Activated naive CD4-positive, alpha-beta T cell treated with anti-CD3 and anti-CD28 coated beads for 36 hours (primary cell): ENCODE results near the gene TNS1. TPM values are rescaled to one million over a fixed set of nuclear protein-coding genes. Genes with fewer than 3 reads are reported as not detected.
"Not testable (repeated sequence)": the region's sequence is repeated elsewhere in the genome, so short reads cannot be mapped to it uniquely, and the experiment has no call there.

Experiments used
- CTCF ChIA-PET: fragments of 350-600 bp; sonication (Branson Sonifier 250); formaldehyde crosslinking; loops from one replicate; lab custom pipeline; 2021; ENCODE audit warnings: antibody characterized with exemption; lab: Charles Lee
- DNase-seq: peaks from one replicate; pipeline ENCODE4 v3.0.0-alpha.2; 2020
- H3K27ac Mint-ChIP-seq: one replicate; pipeline ENCODE4 v1.8.0; 2021; ENCODE audit warnings: mild to moderate bottlenecking, mixed read lengths
- H3K27me3 Mint-ChIP-seq: one replicate; pipeline ENCODE4 v1.8.0; 2021; ENCODE audit warnings: low read depth, mixed read lengths
- H3K36me3 Mint-ChIP-seq: one replicate; pipeline ENCODE4 v1.8.0; 2021; ENCODE audit warnings: low read depth, mixed read lengths
- H3K4me1 Mint-ChIP-seq: one replicate; pipeline ENCODE4 v1.8.0; 2021; ENCODE audit warnings: low read depth, mixed read lengths
- H3K4me3 Mint-ChIP-seq: one replicate; pipeline ENCODE4 v1.8.0; 2021; ENCODE audit warnings: mild to moderate bottlenecking, moderate library complexity, mixed read lengths
- H3K9me3 Mint-ChIP-seq: one replicate; pipeline ENCODE4 v1.8.0; 2021; ENCODE audit warnings: mixed read lengths
- intact Hi-C: fragments of 100-400 bp; cut with micrococcal nuclease; formaldehyde crosslinking; loops from one replicate; pipeline ENCODE4 v1.15.1; 2023
- total RNA-seq, 2 experiments: library from RNA; stranded (reverse); gene quantifications; one replicate each; pipeline ENCODE4 v1.2.3, GENCODE V29; 2021

The TNS1 gene
- total RNA-seq, 2 experiments from 2014 or later: 0.40 to 0.74 TPM

DNA sequence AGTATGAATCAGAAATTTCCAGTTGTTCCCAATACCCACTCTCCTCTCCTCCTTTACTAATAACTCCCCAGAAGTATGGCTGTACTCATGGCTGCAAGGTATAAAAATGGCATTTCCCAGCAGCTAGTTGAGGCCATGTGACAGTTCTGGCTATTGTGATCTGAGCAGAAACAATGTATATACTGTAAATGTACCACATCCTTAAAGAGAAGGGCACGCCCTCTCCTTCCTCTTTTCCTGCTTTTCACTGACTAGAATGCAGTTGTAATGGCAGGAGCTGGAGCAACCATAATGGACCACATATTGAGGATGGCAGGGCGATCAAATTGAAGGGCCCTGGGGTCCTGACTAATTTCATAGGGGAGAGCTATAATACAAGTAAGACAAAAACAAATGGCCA, 211.2 kb downstream of the TNS1 start:
- intact Hi-C loops: no loop called here
- Mint-ChIP-seq H3K4me3 (no peak overlapping the region), H3K27ac (no peak overlapping the region), H3K36me3 (no peaks in the 10 kb centered on the region), H3K27me3 (no peaks in the 10 kb centered on the region), H3K4me1 (peaks cover 11% of the 10 kb centered on the region), H3K9me3 (no peaks in the 10 kb centered on the region)
- DNase-seq: no peak
- CTCF ChIA-PET: interaction anchor here (0.7 to 10.8 kb wide), 8 partner anchors 9 to 202 kb away, joined by 3 to 231 read pairs (median 4); no protein-coding TSS in a partner anchor

DNA sequence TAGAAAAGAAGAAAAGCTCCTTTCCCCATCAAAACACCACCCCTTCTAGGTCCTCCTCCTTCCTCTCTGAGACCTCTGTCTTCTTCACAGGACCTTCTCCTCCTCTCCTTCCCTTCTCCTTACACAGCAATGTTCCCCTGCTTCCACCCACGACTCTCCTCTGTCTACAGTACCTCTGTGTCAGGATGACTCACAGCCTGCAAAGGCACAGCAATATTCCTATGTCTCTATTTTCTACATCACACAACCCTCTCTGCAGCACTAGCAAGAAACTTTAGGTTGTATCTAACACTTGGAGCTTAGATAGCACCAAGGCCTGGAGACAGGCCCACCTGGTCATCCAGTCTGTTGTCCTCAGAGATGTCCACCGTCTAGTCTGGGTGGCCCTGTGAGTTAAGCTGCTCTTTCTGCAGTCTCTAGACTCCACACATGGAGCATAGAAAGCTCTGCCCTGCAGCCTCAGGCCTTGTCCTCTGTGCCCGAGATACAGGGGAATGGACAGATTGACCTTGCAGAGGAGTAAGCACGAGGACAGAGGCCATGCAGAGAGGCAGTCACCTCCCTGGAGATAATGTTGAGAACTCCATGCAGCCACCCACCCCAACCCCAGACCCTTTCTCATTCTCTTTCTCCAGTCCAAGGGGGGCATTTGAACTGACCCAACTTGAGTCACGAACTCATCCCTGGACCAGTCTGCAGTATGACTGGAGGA, 212.0 kb downstream of the TNS1 start:
- no peaks in the 10 kb centered on the region for H3K27me3 Mint-ChIP-seq
- no peaks in the 10 kb centered on the region for H3K36me3 Mint-ChIP-seq
- CTCF ChIA-PET: interaction anchor here (0.6 to 10.8 kb wide), 17 partner anchors 8 to 267 kb away, joined by 3 to 231 read pairs (median 4); no protein-coding TSS in a partner anchor
- intact Hi-C loops: no loop called here
- H3K27ac Mint-ChIP-seq: no peak overlapping the region
- H3K4me1 Mint-ChIP-seq: peaks cover 11% of the 10 kb centered on the region
- no peaks in the 10 kb centered on the region for H3K9me3 Mint-ChIP-seq
- peak overlapping the region; percentile 76 for H3K4me3 Mint-ChIP-seq
- DNase-seq: no peak

DNA sequence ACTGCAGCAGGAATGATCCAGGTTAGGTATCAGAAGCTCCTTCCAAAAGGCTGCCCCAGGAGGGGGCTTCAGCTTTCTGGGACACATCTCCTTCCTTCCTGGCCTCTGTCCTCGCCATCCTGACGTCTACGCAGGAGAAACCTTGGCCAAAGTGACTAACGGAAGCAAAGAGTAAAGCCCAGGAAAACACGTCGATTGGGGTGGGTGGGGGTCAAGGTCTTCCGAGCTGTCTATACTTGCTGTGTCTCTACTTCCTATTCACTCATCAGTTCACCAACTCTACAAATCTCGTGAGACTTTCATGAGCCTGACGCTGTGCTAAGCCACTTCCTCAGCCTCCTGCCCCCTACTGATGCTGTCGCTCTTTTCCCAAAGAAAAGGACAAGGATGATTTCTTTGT, 212.6 kb downstream of the TNS1 start:
- intact Hi-C loops: no loop called here
- Mint-ChIP-seq H3K27me3 (no peaks in the 10 kb centered on the region), H3K9me3 (no peaks in the 10 kb centered on the region), H3K4me1 (peaks cover 13% of the 10 kb centered on the region), H3K36me3 (no peaks in the 10 kb centered on the region), H3K27ac (no peak overlapping the region), H3K4me3 (peak overlapping the region; percentile 76)
- CTCF ChIA-PET: interaction anchor here (0.6 to 10.8 kb wide), 24 partner anchors 7 to 250 kb away, joined by 3 to 231 read pairs (median 5); no protein-coding TSS in a partner anchor
- DNase-seq: peak; percentile 52

DNA sequence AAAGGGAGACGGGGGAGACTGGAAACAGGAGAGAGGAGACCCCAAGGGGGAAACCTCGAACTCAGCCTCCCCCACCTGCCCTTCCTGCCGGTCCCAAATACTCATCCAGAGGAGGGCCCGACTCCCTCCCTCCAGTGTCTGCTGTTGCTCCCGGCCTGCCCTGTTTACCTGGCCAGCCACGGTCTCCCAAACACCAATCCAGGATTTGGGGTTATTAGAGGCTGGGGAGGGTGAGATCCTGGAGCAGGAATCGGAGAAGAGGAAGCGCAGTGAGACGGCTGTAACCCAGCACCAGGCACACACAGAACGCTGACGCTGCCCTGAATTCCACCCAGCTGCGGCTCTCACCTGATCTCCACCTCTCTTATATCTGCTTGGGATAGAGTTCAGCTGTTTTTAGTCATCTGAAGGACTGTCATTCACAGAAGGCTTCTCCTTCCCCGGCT, 213.0 kb downstream of the TNS1 start:
- CTCF ChIA-PET: interaction anchor here (0.6 to 10.8 kb wide), 32 partner anchors 10 to 281 kb away, joined by 3 to 231 read pairs (median 5); no protein-coding TSS in a partner anchor
- H3K27ac Mint-ChIP-seq: no peak overlapping the region
- intact Hi-C loops: loop anchor here (1.0 kb wide), 4 partner anchors 97 to 279 kb away; no protein-coding TSS in a partner anchor
- peak overlapping the region; percentile 76 for H3K4me3 Mint-ChIP-seq
- H3K9me3 Mint-ChIP-seq: no peaks in the 10 kb centered on the region
- H3K36me3 Mint-ChIP-seq: no peaks in the 10 kb centered on the region
- H3K4me1 Mint-ChIP-seq: peaks cover 14% of the 10 kb centered on the region
- H3K27me3 Mint-ChIP-seq: no peaks in the 10 kb centered on the region
- DNase-seq: peak; percentile 19

DNA sequence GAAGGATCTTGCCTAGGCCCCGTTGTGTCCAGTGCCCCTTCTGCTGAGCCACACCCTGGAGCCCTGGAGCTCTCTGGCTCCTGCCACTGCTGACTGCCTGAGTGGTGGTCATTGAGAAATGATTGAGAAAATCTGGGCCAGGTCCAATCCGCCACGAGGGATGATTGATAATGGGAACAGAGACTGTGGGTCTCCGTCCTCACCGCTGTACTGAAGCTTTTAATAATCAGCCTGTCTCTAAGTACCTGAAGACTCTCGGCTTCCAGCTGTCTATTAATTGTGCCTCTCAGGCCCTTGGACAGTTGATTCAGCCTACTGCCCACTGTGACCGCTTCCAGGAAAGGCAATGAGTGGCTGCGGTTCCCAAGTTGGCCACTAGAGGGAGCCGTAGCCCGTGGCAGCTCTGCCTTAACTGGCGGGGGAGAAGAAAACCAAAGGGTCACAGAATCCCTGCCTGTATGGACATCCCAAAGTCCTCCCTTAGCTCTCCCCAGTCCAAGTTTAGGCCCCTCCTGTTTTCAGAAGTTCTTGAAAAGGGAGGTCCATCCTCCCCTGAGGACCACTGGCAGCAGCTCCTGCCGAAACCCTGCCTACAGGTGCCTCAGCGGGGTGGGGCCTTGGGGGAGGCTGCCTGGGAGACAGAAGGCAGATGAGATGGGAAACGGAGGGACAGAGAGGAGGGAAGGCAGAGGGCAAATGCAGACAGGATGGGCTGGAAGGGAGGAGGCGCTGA, 213.6 kb downstream of the TNS1 start:
- CTCF ChIA-PET: interaction anchor here (0.6 to 10.8 kb wide), 35 partner anchors 9 to 1452 kb away, joined by 3 to 231 read pairs (median 5); no protein-coding TSS in a partner anchor
- no peak overlapping the region for H3K27ac Mint-ChIP-seq

DNA sequence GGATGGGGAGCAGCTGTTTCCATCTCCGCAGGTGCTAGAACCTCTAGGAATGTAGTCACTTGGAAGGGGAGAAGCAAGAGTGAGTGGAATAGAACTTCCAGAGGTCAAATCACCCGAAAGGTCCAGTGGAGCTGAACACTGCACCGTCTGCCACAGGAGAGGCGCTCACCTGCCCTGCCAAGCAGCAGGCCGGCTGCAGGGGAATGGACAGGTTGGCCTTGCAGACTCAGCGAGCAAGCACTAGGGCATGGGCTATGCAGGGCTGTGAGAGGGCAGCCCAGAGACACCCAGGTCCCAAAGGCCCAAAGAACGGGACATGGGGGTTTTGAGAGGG, 214.2 kb downstream of the TNS1 start:
- H3K4me1 Mint-ChIP-seq: peaks cover 14% of the 10 kb centered on the region
- no peak for DNase-seq
- intact Hi-C loops: loop anchor here (1.0 kb wide), 4 partner anchors 98 to 280 kb away; no protein-coding TSS in a partner anchor
- no peaks in the 10 kb centered on the region for H3K27me3 Mint-ChIP-seq
- CTCF ChIA-PET: interaction anchor here (0.6 to 10.8 kb wide), 24 partner anchors 9 to 1451 kb away, joined by 3 to 231 read pairs (median 6); no protein-coding TSS in a partner anchor
- H3K9me3 Mint-ChIP-seq: peaks cover 2% of the 10 kb centered on the region
- no peak overlapping the region for H3K27ac Mint-ChIP-seq
- no peaks in the 10 kb centered on the region for H3K36me3 Mint-ChIP-seq
- no peak overlapping the region for H3K4me3 Mint-ChIP-seq

More for the DNA sequence above, 213.6 kb downstream of the TNS1 start:
- DNase-seq: peak; percentile 87
- Mint-ChIP-seq H3K9me3 (no peaks in the 10 kb centered on the region), H3K4me3 (peak overlapping the region; percentile 76), H3K27me3 (no peaks in the 10 kb centered on the region), H3K36me3 (no peaks in the 10 kb centered on the region), H3K4me1 (peaks cover 14% of the 10 kb centered on the region)
- intact Hi-C loops: loop anchor here (1.0 kb wide), 4 partner anchors 97 to 279 kb away; no protein-coding TSS in a partner anchor

DNA sequence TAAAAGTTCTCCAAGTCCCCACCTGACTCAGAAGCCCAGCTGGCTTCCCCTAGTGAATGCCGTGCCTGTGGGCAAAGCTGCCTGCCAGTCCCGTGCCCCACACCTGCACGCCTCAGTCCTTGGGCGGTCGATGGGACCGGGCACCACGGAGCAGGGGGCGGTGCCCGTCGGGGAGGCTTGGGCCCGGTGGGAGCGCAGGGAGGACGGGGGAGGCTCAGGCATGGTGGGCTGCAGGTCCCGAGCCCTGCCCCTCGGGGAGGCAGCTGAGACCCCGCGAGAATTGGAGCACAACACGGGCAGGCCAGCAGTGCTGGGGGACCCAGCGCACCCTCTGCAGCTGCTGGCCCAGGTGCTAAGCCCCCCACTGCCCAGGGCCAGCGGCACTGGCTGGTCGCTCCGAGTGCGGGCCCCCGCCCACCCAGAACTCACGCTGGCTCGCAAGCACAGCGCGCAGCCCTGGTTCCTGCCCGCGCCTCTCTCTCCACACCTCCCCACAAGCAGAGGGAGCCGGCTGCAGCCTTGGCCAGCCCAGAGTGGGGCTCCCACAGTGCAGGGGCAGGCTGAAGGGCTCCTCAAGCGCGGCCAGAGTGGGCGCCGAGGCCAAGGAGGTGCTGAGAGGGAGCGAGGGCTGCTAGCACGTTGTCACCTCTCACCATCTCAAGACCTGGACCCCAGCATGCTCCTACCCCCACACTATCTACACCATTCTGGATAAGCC, 215.5 kb downstream of the TNS1 start:
- Mint-ChIP-seq H3K36me3 (no peaks in the 10 kb centered on the region), H3K4me1 (peaks cover 14% of the 10 kb centered on the region), H3K9me3 (peaks cover 12% of the 10 kb centered on the region), H3K27me3 (no peaks in the 10 kb centered on the region), H3K27ac (no peak overlapping the region), H3K4me3 (no peak overlapping the region)
- DNase-seq: no peak
- CTCF ChIA-PET: interaction anchor here (0.8 to 10.8 kb wide), 17 partner anchors 10 to 283 kb away, joined by 3 to 231 read pairs (median 13); partner anchors contain the start of gene RUFY4
- intact Hi-C loops: no loop called here

DNA sequence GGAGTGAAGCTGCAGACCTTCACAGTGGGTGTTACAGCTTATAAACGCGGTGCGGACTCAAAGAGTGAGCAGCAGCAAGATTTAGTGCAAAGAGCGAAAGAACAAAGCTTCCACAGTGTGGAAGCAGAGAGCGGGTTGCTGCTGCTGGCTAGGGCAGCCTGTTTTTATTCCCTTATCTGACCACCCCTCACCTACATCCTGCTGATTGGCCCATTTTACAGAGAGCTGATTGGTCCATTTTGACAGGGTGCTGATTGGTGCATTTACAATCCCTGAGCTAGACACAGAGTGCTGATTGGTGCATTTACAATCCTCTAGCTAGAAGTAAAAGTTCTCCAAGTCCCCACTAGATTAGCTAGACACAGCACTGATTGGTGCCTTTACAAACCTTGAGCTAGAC, 216.2 kb downstream of the TNS1 start:
- DNase-seq, intact Hi-C loops, H3K36me3 Mint-ChIP-seq, H3K27me3 Mint-ChIP-seq, H3K4me3 Mint-ChIP-seq, H3K27ac Mint-ChIP-seq: not testable (repeated sequence)
- Mint-ChIP-seq H3K9me3 (peaks cover 12% of the 10 kb centered on the region), H3K4me1 (peaks cover 14% of the 10 kb centered on the region)
- CTCF ChIA-PET: interaction anchor here (0.7 to 10.8 kb wide), 23 partner anchors 8 to 353 kb away, joined by 3 to 231 read pairs (median 7); partner anchors contain the start of gene RUFY4

DNA sequence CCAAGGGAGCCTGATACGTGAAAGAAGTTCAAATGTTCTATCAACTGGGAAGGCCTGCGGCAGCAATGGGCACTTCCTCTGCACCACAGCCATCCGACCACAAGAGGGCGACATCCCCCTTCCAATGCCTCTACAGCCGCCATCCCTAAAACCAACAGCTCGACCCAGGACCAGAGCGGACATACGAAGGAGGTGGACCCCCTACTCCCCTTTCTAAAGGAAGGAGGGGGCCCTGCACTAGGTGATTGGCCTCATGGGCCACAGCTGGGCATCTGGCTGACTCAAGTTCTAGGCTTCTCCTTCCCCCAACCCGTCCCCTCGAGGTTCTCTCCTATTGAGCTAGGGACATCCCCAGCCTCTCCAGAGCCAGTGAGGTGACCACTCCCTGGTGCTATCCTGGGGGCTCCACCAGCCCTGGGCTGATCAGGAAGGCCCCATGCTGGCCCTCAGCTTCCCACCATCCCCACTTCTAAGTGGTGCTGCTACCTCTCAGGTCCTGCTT, 217.2 kb downstream of the TNS1 start:
- CTCF ChIA-PET: interaction anchor here (0.6 to 10.8 kb wide), 38 partner anchors 9 to 1058 kb away, joined by 3 to 231 read pairs (median 6); partner anchors contain the start of gene RUFY4
- intact Hi-C loops: loop anchor here (1.0 kb wide), 4 partner anchors 101 to 283 kb away; no protein-coding TSS in a partner anchor
- H3K27me3 Mint-ChIP-seq: peaks cover 2% of the 10 kb centered on the region
- peak; percentile 88 for DNase-seq
- no peak overlapping the region for H3K4me3 Mint-ChIP-seq
- peaks cover 12% of the 10 kb centered on the region for H3K9me3 Mint-ChIP-seq
- H3K27ac Mint-ChIP-seq: peak overlapping the region; percentile 51
- H3K36me3 Mint-ChIP-seq: no peaks in the 10 kb centered on the region
- peaks cover 13% of the 10 kb centered on the region for H3K4me1 Mint-ChIP-seq

DNA sequence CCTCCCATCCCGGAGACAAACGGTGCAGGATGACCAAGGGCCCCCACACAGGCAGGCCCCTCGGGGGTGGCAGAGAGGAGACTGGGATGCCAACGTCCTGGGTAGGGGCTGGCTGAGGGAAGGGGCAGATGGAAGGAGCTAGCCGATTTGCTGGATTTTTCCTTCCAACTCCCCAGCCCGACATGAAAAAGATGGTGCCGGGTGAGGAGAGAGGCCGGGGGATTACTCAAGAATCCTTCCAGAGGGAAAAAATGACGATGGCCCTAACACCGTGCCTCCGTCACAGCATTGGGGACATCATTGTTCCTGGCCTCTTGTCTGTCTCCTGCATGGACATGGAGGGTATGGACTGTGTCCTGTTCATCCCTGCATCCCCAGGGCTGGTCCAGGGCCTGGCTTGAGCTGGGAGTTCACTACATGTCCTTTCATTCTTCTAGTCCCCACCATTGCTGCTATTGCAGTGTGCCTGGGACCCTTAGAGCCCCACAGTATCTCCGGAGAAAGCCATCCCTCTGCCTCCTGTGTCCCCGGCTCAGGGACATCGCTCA, 217.7 kb downstream of the TNS1 start:
- peaks cover 2% of the 10 kb centered on the region for H3K27me3 Mint-ChIP-seq
- H3K4me3 Mint-ChIP-seq: no peak overlapping the region
- CTCF ChIA-PET: interaction anchor here (0.6 to 10.8 kb wide), 31 partner anchors 9 to 941 kb away, joined by 3 to 231 read pairs (median 6); partner anchors contain the start of gene RUFY4
- intact Hi-C loops: loop anchor here (1.0 kb wide), 4 partner anchors 101 to 283 kb away; no protein-coding TSS in a partner anchor
- peaks cover 12% of the 10 kb centered on the region for H3K9me3 Mint-ChIP-seq
- no peak for DNase-seq
- H3K36me3 Mint-ChIP-seq: no peaks in the 10 kb centered on the region
- peaks cover 7% of the 10 kb centered on the region for H3K4me1 Mint-ChIP-seq
- peak overlapping the region; percentile 51 for H3K27ac Mint-ChIP-seq

DNA sequence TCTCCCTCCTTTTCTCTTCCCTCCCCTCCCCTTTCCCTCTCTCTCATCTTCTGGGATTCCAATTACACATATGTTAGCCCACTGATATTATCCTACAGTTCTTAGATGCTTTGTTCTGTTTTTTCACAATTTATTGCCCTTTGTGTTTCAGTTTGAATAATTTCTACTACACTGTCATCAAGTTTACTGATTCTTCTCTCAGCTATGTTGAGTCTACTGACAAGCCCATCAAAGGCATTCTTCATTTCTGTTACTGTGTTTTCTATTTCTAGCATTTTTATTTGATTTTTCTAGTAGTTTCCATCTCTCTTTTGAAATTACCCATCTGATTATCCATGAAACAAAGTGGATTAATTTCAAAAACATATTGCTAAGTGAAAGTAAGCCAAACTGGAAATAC, 219.6 kb downstream of the TNS1 start:
- Mint-ChIP-seq H3K4me1 (peaks cover 4% of the 10 kb centered on the region), H3K27ac (no peak overlapping the region), H3K27me3 (peaks cover 2% of the 10 kb centered on the region), H3K36me3 (no peaks in the 10 kb centered on the region), H3K4me3 (no peak overlapping the region), H3K9me3 (peaks cover 12% of the 10 kb centered on the region)
- DNase-seq: no peak
- intact Hi-C loops: no loop called here
- CTCF ChIA-PET: interaction anchor here (0.7 to 1.6 kb wide), 6 partner anchors 13 to 286 kb away, joined by 3 to 10 read pairs (median 3); partner anchors contain the start of gene RUFY4
